Activated gamma-delta T cell treated with anti-CD3 and anti-CD28 coated beads, Interleukin-2, amount 50 U/mL, for 16 hours (primary cell): ENCODE data around the gene TOM1L1.

Source experiments
- DNase-seq: peaks from one replicate; pipeline ENCODE4 v3.0.0-alpha.2; 2020; ENCODE audit warnings: low read depth

Gene TOM1L1

DNA sequence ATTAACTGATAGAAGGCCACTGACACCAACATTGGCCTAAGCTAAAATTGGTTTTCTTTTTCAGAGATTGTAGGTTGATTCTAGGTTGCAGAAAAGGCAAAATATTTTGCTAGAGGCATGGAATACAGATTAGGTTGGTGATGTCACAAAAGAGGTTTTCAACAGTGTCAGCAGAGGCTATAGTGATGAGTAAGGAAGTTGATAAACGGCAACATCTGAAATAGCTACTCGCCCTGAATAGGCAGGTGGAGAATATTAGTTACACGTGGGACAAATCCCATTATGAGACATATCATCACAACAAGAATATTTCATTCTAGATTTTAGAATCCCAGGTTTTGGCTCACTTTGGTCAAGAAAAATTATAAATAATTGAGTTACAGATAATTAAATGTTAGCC is 1.5 kb upstream of the TOM1L1 start:
- no peak for DNase-seq

GRCh38 chr17:54899721-54900456 is 763 bp upstream of the TOM1L1 start:
- no peak for DNase-seq

- DNase-seq = no peak
Observed at GRCh38 chr17:54901230-54901822, 674 bp downstream of the TOM1L1 start.

- DNase-seq = no peak
Observed at GRCh38 chr17:54902017-54902416, 1.4 kb downstream of the TOM1L1 start.

DNA sequence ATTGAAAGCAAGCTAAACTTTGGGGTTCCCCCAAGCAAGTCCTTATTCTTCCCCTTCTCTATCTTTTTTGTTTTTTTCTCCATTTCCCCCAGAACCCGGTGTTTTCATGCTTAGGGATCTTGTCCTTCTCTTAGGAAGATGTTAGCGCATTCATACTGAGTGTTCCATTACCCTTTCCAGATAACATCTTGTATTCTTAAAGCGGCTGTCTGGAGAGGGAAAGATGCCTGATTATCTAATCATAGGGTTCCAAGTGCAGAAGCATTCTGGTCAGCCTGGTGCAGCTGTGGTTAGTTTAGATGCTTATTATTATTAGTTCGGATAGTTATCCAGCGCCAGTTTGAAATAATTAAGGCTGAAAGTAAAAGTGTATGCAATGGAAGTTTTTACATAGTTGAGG is 2.0 kb downstream of the TOM1L1 start:
- DNase-seq = no peak

DNA sequence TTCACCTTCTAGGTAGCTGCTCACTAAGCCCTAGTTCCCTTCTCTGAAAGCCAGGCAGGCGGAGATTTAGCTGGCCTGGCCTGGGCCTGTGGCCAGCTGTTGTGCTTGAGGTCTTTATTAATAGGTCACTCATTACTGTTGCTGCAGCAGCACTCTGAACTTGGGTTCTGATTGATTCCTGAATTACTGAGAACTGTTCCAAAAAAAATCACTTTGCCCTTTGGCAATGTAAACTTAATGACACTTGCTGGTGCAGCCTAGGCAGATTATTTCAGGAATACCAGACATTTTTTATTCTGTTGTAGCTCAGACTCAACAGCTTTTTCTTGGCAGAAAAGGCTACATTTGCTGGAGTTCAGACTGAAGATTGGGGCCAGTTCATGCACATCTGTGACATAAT is 2.7 kb downstream of the TOM1L1 start:
- no peak for DNase-seq

DNA sequence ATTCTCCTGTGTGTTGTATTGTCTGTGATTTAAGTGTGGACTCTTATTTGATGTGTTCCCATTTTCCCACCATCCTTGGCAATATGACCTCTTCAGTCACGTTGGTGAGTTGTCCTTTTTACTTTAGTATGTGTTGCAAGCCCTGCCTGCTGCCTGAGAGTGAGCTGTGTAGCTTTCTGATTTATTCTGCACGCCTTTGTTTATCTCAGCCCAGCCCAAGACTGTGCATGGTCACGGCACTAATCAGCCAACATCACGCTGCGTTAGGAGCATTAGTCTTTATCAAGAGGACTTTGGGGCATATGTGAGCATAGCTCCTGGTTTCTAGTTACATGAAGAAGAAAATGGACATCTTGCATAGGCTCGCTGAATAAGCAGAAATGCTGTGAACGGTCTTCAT is 6.0 kb downstream of the TOM1L1 start:
- DNase-seq = no peak

GRCh38 chr17:54907376-54907775 is 6.7 kb downstream of the TOM1L1 start:
- DNase-seq = no peak

DNA sequence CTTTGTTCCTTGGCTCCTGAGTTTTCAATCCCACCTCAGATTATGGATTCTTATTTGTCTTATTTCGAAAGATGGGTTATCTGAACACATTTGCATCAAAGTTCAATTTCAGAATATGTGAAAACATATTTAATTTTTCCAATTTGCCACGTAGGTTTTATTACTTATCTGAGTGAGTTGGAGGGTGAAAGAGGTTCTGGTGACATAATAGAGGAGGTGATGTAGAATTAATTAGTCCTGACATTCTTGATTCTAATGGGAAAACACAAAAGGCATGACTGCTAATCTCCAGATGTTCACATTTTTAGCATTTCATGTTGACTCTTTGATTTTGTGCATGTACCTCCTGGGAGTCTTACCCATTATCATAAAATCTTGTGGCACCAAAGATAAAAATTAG is 9.1 kb downstream of the TOM1L1 start:
- DNase-seq = no peak

DNA sequence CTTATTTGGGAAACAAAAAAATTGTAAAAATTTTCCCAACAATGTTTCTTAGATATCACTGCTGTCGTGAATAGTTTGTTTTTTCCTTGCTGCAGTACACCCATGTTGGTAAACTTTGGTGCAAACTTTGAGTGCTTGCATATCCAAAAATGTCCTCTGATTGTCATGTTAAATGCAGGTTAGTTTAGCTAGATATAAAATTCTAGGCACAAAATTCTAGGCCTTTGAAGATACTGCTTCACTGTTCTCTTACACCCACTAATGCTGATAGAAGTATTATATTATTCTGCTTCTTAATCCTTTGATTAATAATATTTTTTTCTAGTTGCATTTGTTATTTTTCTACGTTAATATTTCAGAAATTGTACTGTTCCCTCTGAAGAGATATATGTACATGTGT is 16.1 kb downstream of the TOM1L1 start:
- no peak for DNase-seq

DNA sequence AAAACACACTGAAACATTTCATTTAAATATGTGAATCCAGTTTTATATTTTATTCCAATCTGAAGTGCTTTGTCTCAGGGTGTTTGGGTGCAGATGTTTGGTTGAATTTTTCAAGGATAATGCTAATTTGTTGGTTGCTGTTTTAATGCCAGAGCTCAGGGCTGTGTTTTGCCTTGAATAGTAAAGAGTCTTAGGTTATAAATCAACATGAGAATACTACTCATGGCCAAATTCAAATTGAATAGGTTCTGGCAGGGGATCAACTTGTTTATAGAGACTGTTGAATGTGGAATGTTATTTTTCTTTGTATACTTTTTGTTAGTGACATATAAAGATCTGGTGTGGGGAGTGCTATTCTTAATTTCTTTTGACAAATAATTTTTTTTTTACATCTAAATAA is 18.8 kb downstream of the TOM1L1 start:
- DNase-seq = no peak

DNA sequence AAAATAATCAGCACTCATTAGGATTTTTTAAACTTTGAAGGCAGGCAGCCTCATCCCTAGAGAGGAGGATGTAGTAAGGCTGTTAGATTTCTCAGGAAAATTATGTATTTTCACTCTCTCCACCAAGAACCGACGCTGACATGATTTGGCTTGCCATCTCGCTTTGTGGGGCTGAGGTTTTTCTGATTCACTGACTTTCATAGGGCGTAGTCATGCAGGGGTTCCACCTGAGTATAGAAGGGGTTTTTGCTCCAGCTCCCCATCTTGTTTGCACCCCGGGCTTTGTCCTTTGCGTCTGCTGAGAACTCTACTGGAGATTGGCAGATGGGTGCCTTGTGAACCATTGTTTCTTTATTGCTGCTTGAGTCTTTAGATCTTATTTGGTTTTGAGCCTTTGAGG is 20.2 kb downstream of the TOM1L1 start:
- DNase-seq = no peak

DNA sequence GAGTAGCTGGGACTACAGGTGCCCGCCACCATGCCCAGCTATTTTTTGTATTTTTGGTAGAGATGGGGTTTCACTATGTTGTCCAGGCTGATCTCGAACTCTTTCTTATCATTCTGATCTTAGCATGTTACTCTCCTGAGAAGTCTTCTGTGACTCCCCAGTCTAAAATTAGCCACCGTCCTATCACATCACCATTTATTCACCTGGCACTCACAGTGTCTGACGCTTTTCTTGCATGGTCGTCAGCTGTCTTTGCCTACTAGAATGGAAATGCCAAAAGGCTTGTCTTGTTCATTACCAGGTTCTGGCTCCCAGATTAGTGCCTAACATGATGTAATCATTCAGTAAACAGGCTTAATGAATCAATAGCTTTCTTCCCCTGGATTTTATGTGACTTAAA is 23.8 kb downstream of the TOM1L1 start:
- DNase-seq = no peak

- DNase-seq = no peak
Observed at GRCh38 chr17:54927525-54927924, 26.9 kb downstream of the TOM1L1 start.

- no peak for DNase-seq
Observed at GRCh38 chr17:54932711-54933110, 32.1 kb downstream of the TOM1L1 start.

DNA sequence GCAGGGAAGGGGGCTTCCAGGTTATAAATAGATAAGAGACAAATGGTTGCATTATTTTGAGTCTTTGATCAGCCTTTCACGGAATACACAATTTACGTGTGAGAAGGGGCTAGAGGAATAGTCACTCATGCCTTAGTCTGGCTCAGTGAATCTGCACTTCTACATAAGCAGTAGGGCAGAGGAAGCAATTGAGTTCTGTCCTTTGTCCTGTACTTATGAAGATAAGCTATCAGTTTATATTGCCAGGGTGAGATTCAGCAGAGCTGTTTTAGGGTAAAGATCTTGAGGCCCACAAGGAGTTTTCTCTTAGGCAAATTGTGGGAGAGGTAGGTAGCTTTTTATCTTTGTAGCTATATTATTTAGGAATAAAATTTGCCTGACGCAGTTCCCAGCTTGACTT is 33.3 kb downstream of the TOM1L1 start:
- no peak for DNase-seq

GRCh38 chr17:54935471-54935870 is 34.8 kb downstream of the TOM1L1 start:
- no peak for DNase-seq

- no peak for DNase-seq
Observed at GRCh38 chr17:54937018-54937417, 36.4 kb downstream of the TOM1L1 start.

- no peak for DNase-seq
Observed at GRCh38 chr17:54937426-54937825, 36.8 kb downstream of the TOM1L1 start.

DNA sequence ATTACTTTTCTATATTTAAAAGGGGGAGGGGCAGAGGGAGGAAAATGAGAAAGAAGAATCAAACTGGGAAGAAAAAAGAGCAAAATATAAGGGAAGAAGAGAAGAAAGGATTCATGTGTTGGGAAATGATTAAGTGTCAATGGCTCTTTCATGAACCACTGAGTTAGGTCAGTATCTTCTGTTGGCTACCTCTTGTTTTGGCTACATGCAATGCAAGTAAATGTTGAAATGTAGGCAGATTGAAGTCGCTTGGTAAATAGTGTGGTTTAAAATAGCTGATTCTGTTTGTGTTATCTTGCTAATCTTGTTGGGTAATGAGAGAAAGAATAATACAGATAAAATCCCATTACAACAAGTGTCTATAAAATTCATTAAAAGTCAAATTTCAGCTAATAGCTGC is 40.6 kb downstream of the TOM1L1 start:
- no peak for DNase-seq

- no peak for DNase-seq
Observed at GRCh38 chr17:54944796-54945195, 44.1 kb downstream of the TOM1L1 start.

DNA sequence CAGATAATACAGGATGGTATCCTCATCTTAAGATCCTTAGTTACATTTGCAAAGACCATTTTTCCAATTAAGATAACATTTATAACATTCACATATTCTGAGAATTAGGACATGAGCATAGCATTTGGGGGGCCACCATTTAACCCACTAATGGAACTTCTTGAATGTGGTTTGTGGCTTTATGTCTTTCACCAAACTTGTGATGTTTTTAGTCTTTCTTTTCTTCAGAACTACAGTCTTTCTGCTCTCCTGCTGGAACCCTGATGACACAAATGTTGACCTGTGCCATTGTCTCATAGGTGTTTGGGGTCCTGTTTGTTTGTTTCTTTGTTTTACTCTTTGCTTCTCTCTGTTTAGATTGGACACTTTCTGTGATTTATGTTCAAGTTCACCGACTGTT is 44.6 kb downstream of the TOM1L1 start:
- no peak for DNase-seq

DNA sequence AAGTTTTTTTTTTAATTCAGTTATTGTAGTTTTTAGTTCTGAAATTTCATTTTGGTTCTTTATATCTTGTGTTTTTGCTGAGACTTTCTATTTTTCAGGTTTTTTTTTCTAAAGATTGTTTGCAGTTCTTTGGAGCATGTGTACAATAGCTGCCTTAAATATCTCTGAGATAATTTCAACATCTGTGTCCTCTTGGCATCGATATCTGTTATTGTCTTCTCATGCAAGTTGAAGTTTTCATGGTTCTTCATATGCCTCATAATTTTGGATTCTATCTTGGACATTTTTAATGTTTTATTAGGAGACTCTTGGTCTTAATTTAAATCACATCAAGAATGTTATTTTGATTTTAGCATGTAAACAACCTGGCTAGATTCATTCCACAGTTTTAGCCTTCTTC is 45.0 kb downstream of the TOM1L1 start:
- DNase-seq = no peak

- no peak for DNase-seq
Observed at GRCh38 chr17:54947396-54947795, 46.7 kb downstream of the TOM1L1 start.
